H9 (cell line): ENCODE measurements around the gene TMEM151A. TPM values are rescaled to one million over a fixed set of nuclear protein-coding genes. Genes with fewer than 3 reads are reported as not detected.

ENCODE experiments used
- DNase-seq: peaks from one replicate; pipeline ENCODE4 v3.0.0-alpha.2; 2017
- H2AFZ ChIP-seq: one replicate; pipeline ENCODE4 v1.6.1; 2013; ENCODE audit warnings: mild to moderate bottlenecking, low read length, control low read depth, moderate library complexity
- H2AK5ac ChIP-seq: 2 replicates; pipeline ENCODE4 v1.6.1; 2013; ENCODE audit warnings: low read length, control low read depth, mixed read lengths; ENCODE audit not compliant: insufficient read length
- H2BK120ac ChIP-seq: one replicate; pipeline ENCODE4 v1.6.1; 2013; ENCODE audit warnings: low read depth, mild to moderate bottlenecking, low read length, control low read depth, inconsistent platforms; ENCODE audit not compliant: poor library complexity, severe bottlenecking
- H2BK12ac ChIP-seq: 2 replicates; pipeline ENCODE4 v1.6.1; 2013; ENCODE audit warnings: low read length, control low read depth, mixed read lengths, low read depth; ENCODE audit not compliant: insufficient read length
- H2BK15ac ChIP-seq: 2 replicates; pipeline ENCODE4 v1.6.1; 2013; ENCODE audit warnings: low read depth, low read length, control low read depth
- H2BK20ac ChIP-seq: one replicate; pipeline ENCODE4 v1.6.1; 2013; ENCODE audit warnings: low read depth, mild to moderate bottlenecking, low read length, control low read depth, inconsistent platforms; ENCODE audit not compliant: poor library complexity, severe bottlenecking
- H2BK5ac ChIP-seq: 2 replicates; pipeline ENCODE4 v1.6.1; 2013; ENCODE audit warnings: low read length, control low read depth, mixed read lengths; ENCODE audit not compliant: insufficient read length
- H3K14ac ChIP-seq: 2 replicates; pipeline ENCODE4 v1.6.1; 2013; ENCODE audit warnings: low read length, control low read depth; ENCODE audit not compliant: insufficient read depth
- H3K18ac ChIP-seq: 2 replicates; pipeline ENCODE4 v1.6.1; 2013; ENCODE audit warnings: low read depth, mild to moderate bottlenecking, mixed read lengths, low read length, control low read depth; ENCODE audit not compliant: insufficient read length
- H3K23ac ChIP-seq: 2 replicates; pipeline ENCODE4 v1.6.1; 2013; ENCODE audit warnings: low read length, control low read depth, mixed read lengths, low read depth; ENCODE audit not compliant: insufficient read length
- H3K23me2 ChIP-seq: 2 replicates; pipeline ENCODE4 v1.6.1; 2013; ENCODE audit warnings: low read depth, mild to moderate bottlenecking, mixed read lengths, low read length, control low read depth; ENCODE audit not compliant: insufficient read length, poor library complexity, severe bottlenecking
- H3K27ac ChIP-seq: 2 replicates; pipeline ENCODE4 v1.5.1; 2013; ENCODE audit warnings: low read length, control low read depth, mixed read lengths, low read depth; ENCODE audit not compliant: insufficient read length
- H3K27me3 ChIP-seq: 2 replicates; pipeline ENCODE4 v1.6.1; 2013; ENCODE audit warnings: low read length, control low read depth, inconsistent platforms; ENCODE audit not compliant: insufficient read depth
- H3K4ac ChIP-seq: 2 replicates; pipeline ENCODE4 v1.6.1; 2013; ENCODE audit warnings: low read depth, mild to moderate bottlenecking, control low read depth, inconsistent platforms, low read length, moderate library complexity
- H3K4me1 ChIP-seq: 2 replicates; pipeline ENCODE4 v1.6.1; 2013; ENCODE audit warnings: low read length, control low read depth, inconsistent platforms; ENCODE audit not compliant: insufficient read depth
- H3K4me2 ChIP-seq: 2 replicates; pipeline ENCODE4 v1.6.1; 2013; ENCODE audit warnings: low read length, control low read depth, mixed read lengths; ENCODE audit not compliant: insufficient read length, insufficient read depth
- H3K56ac ChIP-seq: 2 replicates; pipeline ENCODE4 v1.6.1; 2013; ENCODE audit warnings: low read depth, mild to moderate bottlenecking, mixed read lengths, low read length, control low read depth; ENCODE audit not compliant: insufficient read length
- H3K79me1 ChIP-seq: 2 replicates; pipeline ENCODE4 v1.6.1; 2013; ENCODE audit warnings: low read depth, mild to moderate bottlenecking, moderate library complexity, low read length, control low read depth, inconsistent platforms; ENCODE audit not compliant: insufficient read depth, poor library complexity, severe bottlenecking
- H3K79me2 ChIP-seq: 2 replicates; pipeline ENCODE4 v1.6.1; 2013; ENCODE audit warnings: low read length, control low read depth, inconsistent platforms; ENCODE audit not compliant: insufficient read depth
- H3K9ac ChIP-seq: 2 replicates; pipeline ENCODE4 v1.6.1; 2013; ENCODE audit warnings: low read length, control low read depth, mixed read lengths; ENCODE audit not compliant: insufficient read length; ENCODE audit errors: extremely low read depth
- H3K9me3 ChIP-seq: one replicate; pipeline ENCODE4 v1.6.1; 2013; ENCODE audit warnings: low read depth, low read length, inconsistent platforms; ENCODE audit not compliant: control insufficient read depth
- H3T11ph ChIP-seq: one replicate; pipeline ENCODE4 v1.6.1; 2013; ENCODE audit warnings: mild to moderate bottlenecking, low read length, control low read depth, inconsistent platforms
- H4K20me1 ChIP-seq: one replicate; pipeline ENCODE4 v1.6.1; 2013; ENCODE audit not compliant: control insufficient read depth, insufficient read length, insufficient read depth
- H4K5ac ChIP-seq: 2 replicates; pipeline ENCODE4 v1.6.1; 2013; ENCODE audit warnings: low read depth, mild to moderate bottlenecking, mixed read lengths, low read length, control low read depth; ENCODE audit not compliant: insufficient read length
- H4K8ac ChIP-seq: replicated peaks from 2 replicates; pipeline ENCODE4 v1.6.1; 2013; ENCODE audit warnings: low read length, control low read depth, mixed read lengths, low read depth; ENCODE audit not compliant: insufficient read length
- H4K91ac ChIP-seq: 2 replicates; pipeline ENCODE4 v1.6.1; 2013; ENCODE audit warnings: low read depth, mild to moderate bottlenecking, moderate library complexity, mixed read lengths, low read length, control low read depth; ENCODE audit not compliant: insufficient read length
- H3K27ac Mint-ChIP-seq, 3 experiments: 2 replicates in 2 of 3; 3 replicates in 1 of 3; pipeline ENCODE4 v1.8.0; 2020 to 2021; ENCODE audit warnings: mixed read lengths in 3 of 3, mild to moderate bottlenecking in 1 of 3, moderate library complexity in 1 of 3
- H3K27me3 Mint-ChIP-seq: 2 replicates; pipeline ENCODE4 v1.8.0; 2021; ENCODE audit warnings: low read depth, mild to moderate bottlenecking, moderate library complexity, mixed read lengths
- H3K36me3 Mint-ChIP-seq, 3 experiments: 2 replicates in 2 of 3; 3 replicates in 1 of 3; pipeline ENCODE4 v1.8.0; 2020 to 2021; ENCODE audit warnings: low read depth in 3 of 3, mixed read lengths in 3 of 3; ENCODE audit not compliant: insufficient read depth in 1 of 3
- H3K4me1 Mint-ChIP-seq, 2 experiments: 2 replicates each; pipeline ENCODE4 v1.8.0; 2020; ENCODE audit warnings: mixed read lengths in 2 of 2
- H3K4me3 Mint-ChIP-seq, 2 experiments: 2 replicates in 1 of 2; 3 replicates in 1 of 2; pipeline ENCODE4 v1.8.0; 2020 to 2021; ENCODE audit warnings: mild to moderate bottlenecking in 2 of 2, mixed read lengths in 2 of 2, moderate library complexity in 1 of 2
- H3K9me3 Mint-ChIP-seq, 2 experiments: 2 replicates in 1 of 2; 3 replicates in 1 of 2; pipeline ENCODE4 v1.8.0; 2020; ENCODE audit warnings: mild to moderate bottlenecking in 2 of 2, mixed read lengths in 2 of 2, moderate library complexity in 1 of 2
- CTCF ChIP-seq: fragments of 200-600 bp; sonication (generic); conservative IDR thresholded peaks from 3 replicates; pipeline ENCODE4 v1.8.0; 2021; ENCODE audit warnings: antibody characterized with exemption, mild to moderate bottlenecking
- WGBS: extraction: QIAGEN DNeasy Blood & Tissue Kit; methylation state at CpG from one replicate; pipeline ENCODE4 v1.1.7; 2013; ENCODE audit warnings: missing lambda C conversion rate, low lambda C conversion rate, mixed read lengths; ENCODE audit not compliant: insufficient read length; ENCODE audit errors: extremely low coverage; 5-methylcytosine and 5-hydroxymethylcytosine counted together
- total RNA-seq: library from RNA; stranded (reverse); gene quantifications from 2 replicates; pipeline ENCODE4 v1.2.1, GENCODE V29; 2021

The TMEM151A gene
- total RNA-seq, 1 experiment from 2014 or later: 1.2 TPM

GRCh38 chr11:66271816-66272215, 19.9 kb upstream of the TMEM151A start:
- DNase-seq: no peak
- no peak overlapping the region for H3K18ac ChIP-seq
- peaks cover 16 to 17% of the 10 kb centered on the region in 2 experiments for H3K4me1 Mint-ChIP-seq
- H2AK5ac ChIP-seq: no peak overlapping the region
- H4K20me1 ChIP-seq: no peaks in the 10 kb centered on the region
- H3K27ac ChIP-seq: no peak overlapping the region
- no peak overlapping the region for H3K4me2 ChIP-seq
- WGBS: no CpG with 5 or more reads among the region's 7 CpGs
- no peak overlapping the region for H4K5ac ChIP-seq
- peaks cover 7 to 47% (median 38%) of the 10 kb centered on the region in 3 experiments; a peak in 6 of 7 replicates for H3K36me3 Mint-ChIP-seq
- H3K27ac Mint-ChIP-seq: no peak overlapping the region; a peak in 1 of 7 replicates
- H2BK5ac ChIP-seq: no peak overlapping the region
- no peak overlapping the region for H3K4me3 Mint-ChIP-seq
- H3K9me3 ChIP-seq: no peaks in the 10 kb centered on the region
- no peak overlapping the region for H3K9ac ChIP-seq
- no peak overlapping the region for H3K23ac ChIP-seq
- H3K14ac ChIP-seq: no peak overlapping the region
- TF ChIP-seq CTCF: no peak
- H2BK15ac ChIP-seq: no peak overlapping the region
- peaks cover 5% of the 10 kb centered on the region; the same call in 1 of the 2 replicates for H3K79me2 ChIP-seq
- H4K91ac ChIP-seq: no peak overlapping the region
- H3K56ac ChIP-seq: no peak overlapping the region
- H3K23me2 ChIP-seq: peaks cover 10% of the 10 kb centered on the region
- H3K27me3 Mint-ChIP-seq: no peaks in the 10 kb centered on the region; the same call in none of the 2 replicates
- H3K79me1 ChIP-seq: no peaks in the 10 kb centered on the region
- H3K4me1 ChIP-seq: no peaks in the 10 kb centered on the region
- H2BK12ac ChIP-seq: no peak overlapping the region
- no peaks in the 10 kb centered on the region for H3K9me3 Mint-ChIP-seq
- H4K8ac ChIP-seq: no peak overlapping the region
- H2BK120ac ChIP-seq: no peak overlapping the region
- no peak overlapping the region for H2AFZ ChIP-seq
- no peak overlapping the region for H2BK20ac ChIP-seq
- no peak overlapping the region for H3K4ac ChIP-seq
- H3T11ph ChIP-seq: no peak overlapping the region
- H3K27me3 ChIP-seq: no peaks in the 10 kb centered on the region
